ENCODE data around the gene OR1J4. TPM values are rescaled to one million over a fixed set of nuclear protein-coding genes. Genes with fewer than 3 reads are reported as not detected.
A peak's percentile ranks its signal among the peaks of the same experiment; 100 is the strongest.

Gene OR1J4, protein sequence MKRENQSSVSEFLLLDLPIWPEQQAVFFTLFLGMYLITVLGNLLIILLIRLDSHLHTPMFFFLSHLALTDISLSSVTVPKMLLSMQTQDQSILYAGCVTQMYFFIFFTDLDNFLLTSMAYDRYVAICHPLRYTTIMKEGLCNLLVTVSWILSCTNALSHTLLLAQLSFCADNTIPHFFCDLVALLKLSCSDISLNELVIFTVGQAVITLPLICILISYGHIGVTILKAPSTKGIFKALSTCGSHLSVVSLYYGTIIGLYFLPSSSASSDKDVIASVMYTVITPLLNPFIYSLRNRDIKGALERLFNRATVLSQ
- total RNA-seq: not detected
- not detected for polyA plus RNA-seq (ENCODE audit: insufficient read length in 2 of 2)
- long read RNA-seq, donor 1: 0 reads
- long read RNA-seq, donor 2: 0 reads
- long read RNA-seq, donor 3: 0 reads
- long read RNA-seq, donor 4: 0 reads

- no CpG with 5 or more reads among the region's 4 CpGs for WGBS (ENCODE audit: insufficient coverage)
- H3K36me3 ChIP-seq (ENCODE audit: control insufficient read depth, insufficient read depth, low read length): no peaks in the 10 kb centered on the region
- no peaks in the 10 kb centered on the region for H3K9me3 ChIP-seq (ENCODE audit: control insufficient read depth, insufficient read depth, low read length)
- no peak within 1 kb of the TSS for H3K27ac ChIP-seq (ENCODE audit: low read depth, low read length)
- H3K4me3 ChIP-seq (ENCODE audit: low read depth, low read length): no peak within 1 kb of the TSS
- no peaks in the 10 kb centered on the region for H3K27me3 ChIP-seq (ENCODE audit: control insufficient read depth, insufficient read depth, low read length)
- no peak for DNase-seq (ENCODE audit: low read depth in 4 of 6, low spot score in 6 of 6)
- no peaks in the 10 kb centered on the region for H3K4me1 ChIP-seq (ENCODE audit: control insufficient read depth, insufficient read depth, low read length)
Observed at GRCh38 chr9:122518841-122519240, at the start of gene OR1J4. Gene OR1J4 (plus strand): TSS chr9:122519141. CDS start chr9:122519141, 0 bp downstream.

DNA sequence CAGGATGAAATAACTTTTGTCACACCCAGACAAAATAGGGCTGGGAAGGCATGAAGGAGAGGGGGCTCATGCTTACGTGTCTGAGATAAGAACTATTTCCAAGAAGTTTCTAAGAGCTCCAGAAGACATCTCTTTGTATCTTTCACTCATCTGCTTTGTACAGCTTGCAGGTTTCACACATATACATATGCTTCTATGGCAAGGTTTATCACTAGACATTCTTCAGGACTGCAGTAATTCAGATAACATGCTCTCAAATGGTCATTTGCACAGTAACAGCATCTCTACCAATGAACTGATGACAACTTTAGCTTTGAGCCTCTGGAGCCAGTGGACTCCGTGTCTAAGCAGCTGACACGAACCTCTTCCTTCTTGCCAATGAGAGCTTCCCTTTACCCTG, 44.4 kb upstream of the OR1J4 start:
- 63% methylated on average over 3 of the region's 3 CpGs for WGBS (ENCODE audit: insufficient coverage)
- H3K4me1 ChIP-seq (ENCODE audit: control insufficient read depth, insufficient read depth, low read length): no peaks in the 10 kb centered on the region
- no peak for DNase-seq (ENCODE audit: low read depth in 4 of 6, low spot score in 6 of 6)
- no peaks in the 10 kb centered on the region for H3K9me3 ChIP-seq (ENCODE audit: control insufficient read depth, insufficient read depth, low read length)
- H3K4me3 ChIP-seq (ENCODE audit: low read depth, low read length): no peak overlapping the region
- H3K36me3 ChIP-seq (ENCODE audit: control insufficient read depth, insufficient read depth, low read length): no peaks in the 10 kb centered on the region
- peaks cover 5% of the 10 kb centered on the region for H3K27me3 ChIP-seq (ENCODE audit: control insufficient read depth, insufficient read depth, low read length)
- H3K27ac ChIP-seq (ENCODE audit: low read depth, low read length): no peak overlapping the region

GRCh38 chr9:122475717-122476116, 43.2 kb upstream of the OR1J4 start:
- peaks cover 5% of the 10 kb centered on the region for H3K27me3 ChIP-seq (ENCODE audit: control insufficient read depth, insufficient read depth, low read length)
- H3K4me3 ChIP-seq (ENCODE audit: low read depth, low read length): no peak overlapping the region
- no peaks in the 10 kb centered on the region for H3K9me3 ChIP-seq (ENCODE audit: control insufficient read depth, insufficient read depth, low read length)
- WGBS (ENCODE audit: insufficient coverage): no CpG with 5 or more reads among the region's 2 CpGs
- H3K36me3 ChIP-seq (ENCODE audit: control insufficient read depth, insufficient read depth, low read length): no peaks in the 10 kb centered on the region
- H3K4me1 ChIP-seq (ENCODE audit: control insufficient read depth, insufficient read depth, low read length): no peaks in the 10 kb centered on the region
- no peak for DNase-seq (ENCODE audit: low read depth in 4 of 6, low spot score in 6 of 6)
- no peak overlapping the region for H3K27ac ChIP-seq (ENCODE audit: low read depth, low read length)

GRCh38 chr9:122477346-122477745, 41.6 kb upstream of the OR1J4 start:
- H3K4me1 ChIP-seq (ENCODE audit: control insufficient read depth, insufficient read depth, low read length): no peaks in the 10 kb centered on the region
- H3K4me3 ChIP-seq (ENCODE audit: low read depth, low read length): no peak overlapping the region
- no peak for DNase-seq (ENCODE audit: low read depth in 4 of 6, low spot score in 6 of 6)
- no peaks in the 10 kb centered on the region for H3K9me3 ChIP-seq (ENCODE audit: control insufficient read depth, insufficient read depth, low read length)
- WGBS (ENCODE audit: insufficient coverage): 90% methylated on average over 3 of the region's 3 CpGs
- no peaks in the 10 kb centered on the region for H3K36me3 ChIP-seq (ENCODE audit: control insufficient read depth, insufficient read depth, low read length)
- H3K27me3 ChIP-seq (ENCODE audit: control insufficient read depth, insufficient read depth, low read length): peaks cover 5% of the 10 kb centered on the region
- no peak overlapping the region for H3K27ac ChIP-seq (ENCODE audit: low read depth, low read length)

- DNase-seq (ENCODE audit: low read depth in 4 of 6, low spot score in 6 of 6): no peak
- H3K27me3 ChIP-seq (ENCODE audit: control insufficient read depth, insufficient read depth, low read length): peaks cover 5% of the 10 kb centered on the region
- H3K27ac ChIP-seq (ENCODE audit: low read depth, low read length): no peak within 1 kb of the TSS
- H3K36me3 ChIP-seq (ENCODE audit: control insufficient read depth, insufficient read depth, low read length): no peaks in the 10 kb centered on the region
- no peak within 1 kb of the TSS for H3K4me3 ChIP-seq (ENCODE audit: low read depth, low read length)
- no peaks in the 10 kb centered on the region for H3K9me3 ChIP-seq (ENCODE audit: control insufficient read depth, insufficient read depth, low read length)
- no peaks in the 10 kb centered on the region for H3K4me1 ChIP-seq (ENCODE audit: control insufficient read depth, insufficient read depth, low read length)
- WGBS (ENCODE audit: insufficient coverage): 79% methylated on average over 5 of the region's 6 CpGs
Observed at GRCh38 chr9:122477826-122478225, 41.1 kb upstream of the OR1J4 start, which contains the start of gene OR1J1. Gene OR1J1 (minus strand): TSS chr9:122477926. CDS start chr9:122477926, 0 bp downstream.

- Histone ChIP-seq H3K9me3 (ENCODE audit: control insufficient read depth, insufficient read depth, low read length) (no peaks in the 10 kb centered on the region), H3K27ac (ENCODE audit: low read depth, low read length) (no peak overlapping the region), H3K4me1 (ENCODE audit: control insufficient read depth, insufficient read depth, low read length) (no peaks in the 10 kb centered on the region), H3K36me3 (ENCODE audit: control insufficient read depth, insufficient read depth, low read length) (no peaks in the 10 kb centered on the region), H3K4me3 (ENCODE audit: low read depth, low read length) (no peak overlapping the region), H3K27me3 (ENCODE audit: control insufficient read depth, insufficient read depth, low read length) (peaks cover 5% of the 10 kb centered on the region)
- peak in 1 of 6 donors; percentile 21 for DNase-seq (ENCODE audit: low read depth in 4 of 6, low spot score in 6 of 6)
- 67% methylated on average over 2 of the region's 5 CpGs for WGBS (ENCODE audit: insufficient coverage)
Observed at GRCh38 chr9:122479062-122479461, 39.9 kb upstream of the OR1J4 start.

- WGBS (ENCODE audit: insufficient coverage): 84% methylated on average over 2 of the region's 2 CpGs
- H3K27me3 ChIP-seq (ENCODE audit: control insufficient read depth, insufficient read depth, low read length): peaks cover 7% of the 10 kb centered on the region
- no peak overlapping the region for H3K27ac ChIP-seq (ENCODE audit: low read depth, low read length)
- H3K9me3 ChIP-seq (ENCODE audit: control insufficient read depth, insufficient read depth, low read length): peaks cover 3% of the 10 kb centered on the region
- H3K4me1 ChIP-seq (ENCODE audit: control insufficient read depth, insufficient read depth, low read length): no peaks in the 10 kb centered on the region
- DNase-seq (ENCODE audit: low read depth in 4 of 6, low spot score in 6 of 6): peak in 2 of 6 donors; percentile 1 to 6
- no peaks in the 10 kb centered on the region for H3K36me3 ChIP-seq (ENCODE audit: control insufficient read depth, insufficient read depth, low read length)
- H3K4me3 ChIP-seq (ENCODE audit: low read depth, low read length): no peak overlapping the region
Observed at GRCh38 chr9:122498883-122499288, 20.1 kb upstream of the OR1J4 start.

- Histone ChIP-seq H3K9me3 (ENCODE audit: control insufficient read depth, insufficient read depth, low read length) (no peaks in the 10 kb centered on the region), H3K27ac (ENCODE audit: low read depth, low read length) (no peak overlapping the region), H3K36me3 (ENCODE audit: control insufficient read depth, insufficient read depth, low read length) (no peaks in the 10 kb centered on the region), H3K4me1 (ENCODE audit: control insufficient read depth, insufficient read depth, low read length) (no peaks in the 10 kb centered on the region), H3K4me3 (ENCODE audit: low read depth, low read length) (no peak overlapping the region), H3K27me3 (ENCODE audit: control insufficient read depth, insufficient read depth, low read length) (no peaks in the 10 kb centered on the region)
- 58% methylated on average over 2 of the region's 2 CpGs for WGBS (ENCODE audit: insufficient coverage)
- no peak for DNase-seq (ENCODE audit: low read depth in 4 of 6, low spot score in 6 of 6)
Observed at GRCh38 chr9:122506964-122507363, 12.0 kb upstream of the OR1J4 start.

GRCh38 chr9:122510502-122510901, 8.4 kb upstream of the OR1J4 start, which contains the start of gene OR1J2:
Gene OR1J2 (plus strand): TSS chr9:122510802. CDS start chr9:122510802, 0 bp downstream.
- 80% methylated on average over 3 of the region's 6 CpGs for WGBS (ENCODE audit: insufficient coverage)

DNA sequence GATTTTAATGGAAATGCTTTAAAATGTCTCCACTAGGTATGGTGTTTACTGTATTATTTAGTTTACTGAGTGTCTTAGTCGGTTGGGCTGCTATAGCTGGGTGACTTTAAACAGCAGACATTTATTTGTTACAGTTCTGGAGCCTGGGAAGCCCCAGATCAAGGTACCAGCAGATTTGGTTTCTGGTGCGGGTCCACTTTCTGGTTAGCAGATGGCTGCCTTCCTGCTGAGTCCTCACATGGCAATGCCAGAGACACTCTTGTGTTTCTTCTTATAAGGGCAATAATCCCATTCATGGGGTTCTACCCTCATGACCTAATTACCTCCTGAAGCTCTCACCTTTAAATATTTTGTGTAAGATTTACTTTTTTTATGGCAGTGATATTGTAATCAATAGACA, 715 bp upstream of the OR1J4 start:
- Histone ChIP-seq H3K4me3 (ENCODE audit: low read depth, low read length) (no peak overlapping the region), H3K27me3 (ENCODE audit: control insufficient read depth, insufficient read depth, low read length) (no peaks in the 10 kb centered on the region), H3K27ac (ENCODE audit: low read depth, low read length) (no peak overlapping the region), H3K9me3 (ENCODE audit: control insufficient read depth, insufficient read depth, low read length) (no peaks in the 10 kb centered on the region), H3K36me3 (ENCODE audit: control insufficient read depth, insufficient read depth, low read length) (no peaks in the 10 kb centered on the region), H3K4me1 (ENCODE audit: control insufficient read depth, insufficient read depth, low read length) (no peaks in the 10 kb centered on the region)
- WGBS (ENCODE audit: insufficient coverage): 64% methylated on average over 2 of the region's 2 CpGs
- no peak for DNase-seq (ENCODE audit: low read depth in 4 of 6, low spot score in 6 of 6)

More at GRCh38 chr9:122510502-122510901, 8.4 kb upstream of the OR1J4 start, which contains the start of gene OR1J2:
- Histone ChIP-seq H3K9me3 (ENCODE audit: control insufficient read depth, insufficient read depth, low read length) (no peaks in the 10 kb centered on the region), H3K4me3 (ENCODE audit: low read depth, low read length) (no peak within 1 kb of the TSS), H3K4me1 (ENCODE audit: control insufficient read depth, insufficient read depth, low read length) (no peaks in the 10 kb centered on the region), H3K27ac (ENCODE audit: low read depth, low read length) (no peak within 1 kb of the TSS), H3K27me3 (ENCODE audit: control insufficient read depth, insufficient read depth, low read length) (no peaks in the 10 kb centered on the region), H3K36me3 (ENCODE audit: control insufficient read depth, insufficient read depth, low read length) (no peaks in the 10 kb centered on the region)
- DNase-seq (ENCODE audit: low read depth in 4 of 6, low spot score in 6 of 6): no peak

Data from spinal cord (tissue), 10 donors.